Measurements from ENCODE around the gene TRIP10. TPM values are rescaled to one million over a fixed set of nuclear protein-coding genes. Genes with fewer than 3 reads are reported as not detected.
"Not testable (repeated sequence)": the region's sequence is repeated elsewhere in the genome, so short reads cannot be mapped to it uniquely, and the experiment has no call there.

TRIP10 gene
- total RNA-seq, result 35.5 and 40.7 TPM in 2 replicates

DNA sequence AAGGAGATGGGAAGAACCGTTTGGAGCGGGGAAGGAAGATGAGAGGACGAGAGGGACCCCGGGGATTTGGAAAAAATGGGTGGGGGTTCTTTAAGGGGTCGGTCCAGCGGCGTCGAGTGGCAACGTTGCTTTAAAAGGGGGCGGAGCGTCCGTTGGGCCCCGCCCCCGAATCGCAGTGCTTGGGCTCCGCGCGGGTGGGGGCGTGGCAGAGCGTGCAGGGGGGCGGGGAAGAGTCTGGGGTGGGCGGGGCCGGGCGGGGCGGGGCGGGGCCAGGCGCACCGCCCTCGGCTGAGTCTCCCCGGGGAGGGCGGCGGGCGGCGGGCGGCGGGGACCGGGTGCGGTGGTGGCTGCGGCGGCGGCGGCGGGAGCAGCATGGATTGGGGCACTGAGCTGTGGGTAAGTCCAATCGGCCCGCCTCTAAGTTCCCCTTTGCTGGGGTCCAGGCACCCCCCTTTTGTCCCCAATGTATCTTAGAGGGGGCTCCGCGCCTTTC lies at the start of gene TRIP10:
Gene TRIP10, plus strand, starts transcription at position 291 of the 493 bp plus-strand sequence. Its CDS starts 82 bp downstream, at position 373.
- DNase-seq, result peak; percentile 87

DNA sequence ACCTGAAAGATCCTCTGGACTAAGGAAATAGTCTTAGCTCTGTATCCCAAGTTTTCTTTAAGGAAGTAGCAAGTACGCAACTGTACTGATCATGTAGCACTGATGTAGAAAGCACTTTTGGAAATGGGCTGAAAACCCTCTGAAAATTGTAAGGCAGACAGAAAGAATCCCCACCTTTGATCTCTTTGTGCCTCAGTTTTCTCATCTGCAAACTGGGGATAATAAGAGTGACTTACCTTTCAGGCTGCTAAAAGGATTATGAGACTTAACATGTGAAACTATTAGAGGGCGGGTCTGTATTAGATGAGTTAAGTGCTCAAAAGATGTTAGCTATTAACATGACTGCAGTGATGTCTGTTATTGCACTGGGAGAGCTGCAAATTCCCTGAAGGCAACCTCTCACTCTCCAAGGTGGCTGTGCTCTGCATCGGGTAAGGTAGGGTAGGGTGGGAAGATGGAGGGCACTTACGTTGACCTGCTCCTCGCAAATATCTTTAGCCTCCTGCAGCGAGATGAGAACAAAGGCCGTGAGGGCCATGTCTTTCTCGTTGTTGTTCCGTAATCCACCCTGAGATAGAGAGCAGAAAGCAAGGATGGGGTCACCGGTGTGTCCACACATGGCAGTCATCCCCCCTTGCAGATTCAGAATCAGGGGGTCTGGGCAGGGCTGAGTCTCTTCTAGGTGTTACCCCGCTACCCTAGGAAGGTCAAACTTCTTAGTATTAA lies 49.2 kb upstream of the TRIP10 start:
- DNase-seq, result no peak

- DNase-seq, result no peak
These were observed 48.1 kb upstream of the TRIP10 start for GRCh38 chr19:6691342-6691741.

- DNase-seq, result no peak
These were observed 47.5 kb upstream of the TRIP10 start for GRCh38 chr19:6692027-6692426.

DNA sequence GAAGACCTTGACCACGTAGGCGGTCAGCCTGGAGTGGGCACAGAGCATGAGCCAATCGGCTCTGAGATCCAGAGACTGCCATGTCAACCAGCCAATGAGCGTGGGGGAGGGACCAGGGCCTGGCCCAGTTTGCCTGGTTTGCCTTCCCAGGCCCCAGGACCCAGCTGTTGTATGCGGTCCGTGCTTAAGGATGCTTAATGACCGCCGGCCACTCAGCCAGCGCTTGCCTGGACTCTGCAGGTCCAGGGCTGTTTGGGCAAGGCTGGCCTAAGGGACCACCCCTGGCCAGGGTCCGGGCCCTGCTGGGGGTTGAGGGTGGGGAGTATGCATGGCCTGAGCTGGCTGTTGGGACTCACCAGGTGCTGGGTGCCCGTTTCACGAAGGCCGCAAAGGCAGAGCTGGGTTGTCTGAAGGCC lies 46.4 kb upstream of the TRIP10 start:
- no peak for DNase-seq

DNA sequence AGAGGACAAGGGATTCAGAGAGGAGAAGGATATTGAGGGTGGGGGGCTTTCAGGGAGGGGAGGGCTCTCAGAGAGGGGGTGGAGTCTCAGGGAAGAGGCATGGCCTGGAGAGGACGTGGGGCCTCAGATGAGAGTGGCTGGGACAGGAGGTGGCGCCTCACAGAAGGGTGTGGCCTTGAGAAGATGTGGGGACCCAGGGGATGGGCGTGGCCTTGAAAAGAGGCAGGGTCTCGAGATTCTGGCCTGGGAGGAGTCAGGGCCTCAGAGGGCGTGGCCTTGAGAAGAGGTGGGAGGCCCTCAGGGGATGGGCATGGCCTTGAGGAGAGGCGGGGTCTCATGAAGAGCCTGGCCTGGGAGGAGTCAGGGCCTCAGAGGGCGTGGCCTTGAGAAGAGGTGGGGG lies 45.8 kb upstream of the TRIP10 start:
- DNase-seq, result no peak

GRCh38 chr19:6694147-6694815 lies 45.2 kb upstream of the TRIP10 start:
- DNase-seq, result no peak

GRCh38 chr19:6696239-6696820 lies 43.1 kb upstream of the TRIP10 start:
- no peak for DNase-seq

DNA sequence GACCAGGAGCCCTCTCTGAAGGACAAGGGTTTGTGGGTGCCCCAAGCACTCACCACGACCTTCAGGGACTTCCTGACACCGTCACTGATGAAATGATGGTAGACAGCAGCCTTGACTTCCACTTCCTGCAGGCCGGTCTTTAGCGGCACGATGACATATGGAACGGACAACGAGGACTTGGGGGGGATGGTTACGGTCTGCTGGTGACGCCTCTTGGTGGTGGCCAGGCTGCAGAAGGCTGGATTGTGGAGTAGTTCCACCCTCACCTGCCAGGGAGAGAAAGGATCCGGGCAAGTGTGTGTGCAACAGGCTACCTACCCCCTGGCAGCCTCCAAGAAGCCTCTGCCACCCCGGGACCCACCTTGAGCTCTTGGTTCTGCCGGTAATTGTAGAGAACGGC lies 42.2 kb upstream of the TRIP10 start:
- DNase-seq, result no peak

DNA sequence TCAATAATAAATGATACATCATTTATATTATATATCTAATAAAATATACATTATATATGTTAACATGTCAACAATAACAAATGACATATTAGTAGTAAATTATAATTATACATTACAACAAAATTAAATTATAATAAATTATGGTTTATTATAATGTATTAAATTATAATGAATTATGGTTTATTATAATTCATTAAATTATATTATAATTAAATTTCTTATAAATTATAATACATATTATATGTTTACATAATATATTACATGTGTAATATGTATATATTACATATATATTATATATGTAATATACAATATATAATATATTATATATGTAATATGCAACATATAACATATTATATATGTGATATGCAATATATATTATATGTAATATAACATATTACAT lies 39.5 kb upstream of the TRIP10 start:
- no peak for DNase-seq

- no peak for DNase-seq
These were observed 38.7 kb upstream of the TRIP10 start for GRCh38 chr19:6700586-6701316.

- no peak for DNase-seq
These were observed 33.4 kb upstream of the TRIP10 start for GRCh38 chr19:6705931-6706632.

DNA sequence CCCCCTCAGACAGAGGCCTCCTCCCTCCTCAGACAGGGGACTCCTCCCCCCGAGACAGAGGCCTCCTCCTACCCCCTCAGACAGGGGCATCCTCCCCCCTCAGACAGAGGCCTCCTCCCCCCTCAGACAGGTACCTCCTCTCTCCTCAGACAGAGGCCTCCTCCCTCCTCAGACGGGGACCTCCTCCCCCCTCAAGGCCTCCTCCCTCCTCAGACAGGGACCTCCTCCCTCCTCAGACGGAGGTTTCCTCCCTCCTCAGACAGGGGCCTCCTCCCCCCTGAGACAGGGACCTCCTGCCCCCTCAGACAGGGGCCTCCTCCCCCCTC lies 32.9 kb upstream of the TRIP10 start:
- no peak for DNase-seq

GRCh38 chr19:6707011-6707657 lies 32.3 kb upstream of the TRIP10 start:
- DNase-seq, result no peak

- DNase-seq, result no peak
These were observed 31.8 kb upstream of the TRIP10 start for GRCh38 chr19:6707658-6708018.

DNA sequence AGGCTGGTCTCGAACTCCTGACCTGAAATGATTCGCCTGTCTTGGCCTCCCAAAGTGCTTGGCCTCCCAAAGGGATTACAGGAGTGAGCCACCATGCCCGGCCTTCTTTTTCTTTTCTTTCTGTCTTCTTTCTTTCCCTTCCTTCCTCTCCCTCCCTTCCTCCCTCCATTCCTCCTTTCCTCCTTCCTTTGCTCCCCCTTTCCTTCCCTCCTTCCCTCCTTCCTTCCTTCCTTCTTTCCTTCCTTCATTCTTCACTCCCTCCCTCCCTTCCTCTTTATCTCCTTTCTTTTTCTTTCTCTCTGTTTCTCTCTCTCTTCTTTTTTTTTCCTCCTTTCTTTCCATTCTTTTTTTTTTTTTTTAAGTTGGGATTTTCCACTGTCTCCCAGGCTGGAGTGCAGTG lies 31.1 kb upstream of the TRIP10 start:
- DNase-seq, result no peak

DNA sequence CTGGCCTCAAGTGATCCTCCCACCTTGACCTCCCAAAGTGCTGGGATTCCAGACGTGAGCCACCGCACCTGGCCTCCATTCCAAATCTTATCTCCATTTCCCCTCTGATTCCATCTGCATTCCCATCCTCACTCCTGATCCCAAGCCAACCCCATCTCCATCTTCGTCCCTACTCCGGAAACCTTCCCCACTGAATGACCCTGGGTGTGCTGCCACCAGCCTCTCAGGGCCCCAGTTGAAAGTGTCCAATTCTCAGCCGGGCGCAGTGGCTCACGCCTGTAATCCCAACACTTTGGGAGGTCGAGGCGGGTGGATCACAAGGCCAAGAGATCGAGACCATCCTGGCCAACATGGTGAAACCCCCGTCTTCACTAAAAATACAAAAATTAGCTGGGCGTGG lies 30.6 kb upstream of the TRIP10 start:
- not testable (repeated sequence) for DNase-seq

GRCh38 chr19:6709549-6709948 lies 29.9 kb upstream of the TRIP10 start:
- DNase-seq, result no peak

DNA sequence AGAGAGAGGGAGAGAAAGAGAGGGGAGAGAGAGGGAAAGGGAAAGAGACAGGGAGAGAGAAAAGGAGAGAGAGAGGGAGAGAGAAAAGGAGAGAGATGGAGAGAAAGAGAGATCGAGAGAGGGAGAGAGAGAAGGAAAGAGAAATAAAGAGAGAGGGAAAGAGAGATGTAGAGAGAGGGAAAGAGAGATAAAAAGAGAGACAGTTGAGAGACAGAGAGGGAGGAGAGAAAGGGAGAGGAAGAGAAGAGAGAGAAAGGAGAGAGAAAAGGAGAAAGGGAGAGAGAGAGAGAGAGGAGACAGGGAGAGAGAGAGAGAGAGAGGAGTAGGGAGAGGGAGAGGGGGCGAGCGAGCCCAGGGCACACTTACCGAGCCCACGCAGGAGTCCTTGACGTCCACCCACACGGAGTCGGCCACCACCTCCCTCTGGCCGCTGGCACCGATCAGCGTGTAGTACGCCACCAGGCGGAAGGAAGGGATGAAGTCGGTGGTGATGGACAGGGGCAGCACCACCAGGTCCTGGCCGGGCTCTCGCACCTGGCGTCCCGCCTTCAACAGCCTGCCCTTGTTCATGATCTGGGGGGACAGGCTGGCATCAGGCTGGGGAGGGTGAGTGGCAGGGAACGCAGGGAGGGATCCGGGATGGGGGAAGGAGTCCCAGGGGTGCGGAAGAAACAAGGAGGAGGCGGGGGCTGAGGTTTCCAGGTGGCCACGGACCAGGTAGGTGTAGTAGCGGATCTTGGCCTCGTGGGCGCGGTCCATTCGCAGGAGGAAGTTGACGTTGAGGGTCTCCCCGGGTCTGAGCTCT lies 29.0 kb upstream of the TRIP10 start:
- no peak for DNase-seq

DNA sequence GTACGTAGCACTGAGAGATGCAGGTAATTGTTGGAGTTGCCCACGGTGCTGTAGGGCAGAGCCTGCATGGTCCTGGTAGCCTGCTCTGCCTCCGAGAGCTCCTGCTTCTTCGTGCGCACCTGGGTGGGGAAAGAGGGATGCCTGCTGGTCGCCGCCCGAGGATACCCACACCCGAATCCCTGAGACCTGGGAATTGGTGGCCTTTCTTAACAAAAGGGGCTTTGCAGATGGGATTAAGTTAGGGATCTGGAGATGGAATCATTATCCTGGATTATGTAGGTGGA lies 28.5 kb upstream of the TRIP10 start:
- DNase-seq, result no peak

GRCh38 chr19:6711605-6712004 lies 27.9 kb upstream of the TRIP10 start:
- DNase-seq, result no peak

DNA sequence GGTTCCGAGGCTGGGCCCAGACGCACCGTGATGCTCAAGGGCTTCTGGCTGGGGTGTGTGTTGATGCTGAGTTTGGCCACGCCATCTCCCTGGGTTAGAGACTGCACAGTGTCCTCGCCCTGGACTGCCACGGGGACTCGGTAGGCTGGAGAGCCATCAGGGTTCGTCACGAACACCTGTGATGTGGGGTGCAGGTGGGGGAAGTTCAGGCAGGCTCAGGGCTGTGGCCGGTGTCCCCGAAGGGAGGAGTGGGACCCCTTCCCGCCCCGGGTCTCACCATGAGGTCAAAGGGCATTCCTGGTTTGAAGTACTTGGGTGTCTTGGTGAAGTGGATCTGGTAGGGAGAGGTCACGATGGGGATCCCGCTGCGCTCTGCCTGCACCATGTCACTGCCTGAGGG lies 27.2 kb upstream of the TRIP10 start:
- DNase-seq, result no peak

Measured in dermis blood vessel endothelial cell (primary cell).